HG02588 (cell line): ENCODE measurements around the gene PCDH7.

Source experiments
- ATAC-seq: cut with Tn5 transposase; IDR thresholded peaks from one replicate; pipeline ENCODE4 v1.9.1; 2021; ENCODE audit warnings: mild to moderate bottlenecking, moderate library complexity; ENCODE audit not compliant: unreplicated experiment

The PCDH7 gene, protein sequence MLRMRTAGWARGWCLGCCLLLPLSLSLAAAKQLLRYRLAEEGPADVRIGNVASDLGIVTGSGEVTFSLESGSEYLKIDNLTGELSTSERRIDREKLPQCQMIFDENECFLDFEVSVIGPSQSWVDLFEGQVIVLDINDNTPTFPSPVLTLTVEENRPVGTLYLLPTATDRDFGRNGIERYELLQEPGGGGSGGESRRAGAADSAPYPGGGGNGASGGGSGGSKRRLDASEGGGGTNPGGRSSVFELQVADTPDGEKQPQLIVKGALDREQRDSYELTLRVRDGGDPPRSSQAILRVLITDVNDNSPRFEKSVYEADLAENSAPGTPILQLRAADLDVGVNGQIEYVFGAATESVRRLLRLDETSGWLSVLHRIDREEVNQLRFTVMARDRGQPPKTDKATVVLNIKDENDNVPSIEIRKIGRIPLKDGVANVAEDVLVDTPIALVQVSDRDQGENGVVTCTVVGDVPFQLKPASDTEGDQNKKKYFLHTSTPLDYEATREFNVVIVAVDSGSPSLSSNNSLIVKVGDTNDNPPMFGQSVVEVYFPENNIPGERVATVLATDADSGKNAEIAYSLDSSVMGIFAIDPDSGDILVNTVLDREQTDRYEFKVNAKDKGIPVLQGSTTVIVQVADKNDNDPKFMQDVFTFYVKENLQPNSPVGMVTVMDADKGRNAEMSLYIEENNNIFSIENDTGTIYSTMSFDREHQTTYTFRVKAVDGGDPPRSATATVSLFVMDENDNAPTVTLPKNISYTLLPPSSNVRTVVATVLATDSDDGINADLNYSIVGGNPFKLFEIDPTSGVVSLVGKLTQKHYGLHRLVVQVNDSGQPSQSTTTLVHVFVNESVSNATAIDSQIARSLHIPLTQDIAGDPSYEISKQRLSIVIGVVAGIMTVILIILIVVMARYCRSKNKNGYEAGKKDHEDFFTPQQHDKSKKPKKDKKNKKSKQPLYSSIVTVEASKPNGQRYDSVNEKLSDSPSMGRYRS (N-terminal part only)

DNA sequence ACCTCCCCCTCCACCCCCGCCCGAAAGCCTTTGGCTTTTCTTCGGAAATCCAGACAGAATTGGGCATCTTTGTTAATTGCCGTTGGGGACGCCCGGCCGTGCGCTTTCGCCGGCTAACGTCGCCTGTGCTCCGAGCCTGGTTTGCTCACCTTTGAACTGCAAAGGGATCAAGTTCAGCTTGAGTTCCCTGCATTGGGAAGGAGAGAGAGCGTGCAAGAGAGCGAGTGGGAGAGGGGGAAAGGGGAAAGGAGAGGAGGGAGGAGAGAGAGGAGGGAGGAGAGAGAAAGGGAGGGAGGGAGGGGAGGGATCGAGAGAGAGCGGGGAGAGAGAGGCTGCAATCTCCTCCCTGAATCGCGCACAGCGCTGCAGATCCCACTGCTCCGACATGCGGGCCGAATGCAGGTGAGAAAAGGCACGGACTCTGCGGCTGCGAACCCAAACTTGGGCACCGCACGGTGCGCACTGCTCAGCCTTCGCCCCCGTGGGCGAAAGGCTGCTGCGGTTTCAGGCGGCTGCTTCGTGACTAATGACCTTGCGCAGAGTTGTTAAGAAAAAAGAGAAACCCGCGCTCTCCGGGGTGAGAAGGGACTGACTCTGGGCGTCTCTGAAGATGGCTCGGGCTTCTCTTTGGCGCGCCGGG lies at the start of gene PCDH7:
Gene PCDH7, plus strand, starts transcription at position 349 of the 640 bp plus-strand sequence. CDS start 1,054 bp downstream, outside the sequence.
- no peak for ATAC-seq

DNA sequence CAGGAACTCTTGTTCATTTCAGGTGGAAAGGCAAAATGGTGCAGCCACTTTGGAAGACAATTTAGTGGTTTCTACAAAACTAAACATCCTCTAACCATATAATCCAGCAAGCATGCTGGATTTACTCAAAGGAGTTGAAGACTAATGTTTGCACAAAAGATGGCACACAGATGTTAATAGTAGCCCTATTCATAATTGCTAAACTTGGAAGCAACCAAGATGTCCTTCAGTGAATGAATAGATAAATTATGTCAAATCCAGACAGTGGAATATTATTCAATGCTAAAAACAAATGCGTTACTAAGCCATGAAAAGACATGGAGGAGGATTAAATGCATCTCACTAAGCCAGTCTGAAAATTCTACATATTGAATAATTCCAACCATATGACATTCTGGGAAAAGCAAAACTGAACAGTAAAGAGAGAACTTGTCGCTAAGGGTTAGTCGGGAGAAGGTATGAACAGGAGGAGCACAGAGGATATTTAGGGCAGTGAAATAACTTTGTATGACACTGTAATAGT lies 48.2 kb upstream of the PCDH7 start:
- ATAC-seq = no peak

DNA sequence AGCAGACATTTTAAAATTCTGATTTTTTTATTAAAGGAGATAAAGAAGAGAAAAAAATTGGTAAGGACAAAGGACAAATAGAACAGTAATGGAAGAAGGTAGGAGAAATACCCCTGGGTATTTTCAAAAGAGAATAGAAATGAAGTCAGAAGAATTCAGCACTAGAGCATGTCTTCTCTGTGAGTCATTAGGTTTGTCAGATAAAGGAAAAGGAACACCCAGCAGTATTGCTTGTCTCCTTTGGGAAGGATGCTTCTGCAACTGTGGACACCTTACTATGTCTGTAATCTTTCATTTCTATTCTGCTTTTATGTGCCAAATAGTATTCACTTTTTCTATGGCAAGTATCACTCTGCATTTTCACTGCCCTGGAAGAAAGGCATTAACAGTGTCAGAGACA lies 24.0 kb upstream of the PCDH7 start:
- no peak for ATAC-seq

DNA sequence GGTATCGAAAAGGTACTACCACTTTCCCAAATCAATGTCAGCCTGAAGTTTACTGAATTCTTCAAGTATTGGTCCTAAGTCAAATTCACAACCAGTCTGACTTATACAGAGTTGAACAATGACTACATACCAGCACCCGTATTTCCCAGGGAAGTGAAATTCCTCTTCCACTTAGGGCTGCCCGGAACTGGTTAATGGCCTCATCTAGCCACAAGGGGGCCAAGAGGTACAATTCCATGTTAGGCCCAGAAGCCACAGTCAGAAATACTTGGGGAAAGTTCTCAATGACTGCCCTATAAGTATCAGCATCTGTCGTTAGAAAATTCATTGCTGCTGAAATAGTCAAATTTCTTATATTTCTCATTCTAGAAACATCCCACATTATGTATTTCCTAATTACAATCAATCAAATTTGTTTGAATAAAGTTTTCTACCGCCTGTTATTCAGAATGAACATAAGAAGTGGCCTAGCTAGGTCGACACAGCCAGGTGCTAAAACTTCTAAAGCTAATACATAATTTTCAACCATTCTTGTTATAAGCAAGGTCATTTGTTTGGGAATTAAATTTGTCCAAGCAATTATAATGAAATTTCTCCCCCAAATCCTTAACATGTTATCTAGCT lies 5.6 kb upstream of the PCDH7 start:
- ATAC-seq = no peak

DNA sequence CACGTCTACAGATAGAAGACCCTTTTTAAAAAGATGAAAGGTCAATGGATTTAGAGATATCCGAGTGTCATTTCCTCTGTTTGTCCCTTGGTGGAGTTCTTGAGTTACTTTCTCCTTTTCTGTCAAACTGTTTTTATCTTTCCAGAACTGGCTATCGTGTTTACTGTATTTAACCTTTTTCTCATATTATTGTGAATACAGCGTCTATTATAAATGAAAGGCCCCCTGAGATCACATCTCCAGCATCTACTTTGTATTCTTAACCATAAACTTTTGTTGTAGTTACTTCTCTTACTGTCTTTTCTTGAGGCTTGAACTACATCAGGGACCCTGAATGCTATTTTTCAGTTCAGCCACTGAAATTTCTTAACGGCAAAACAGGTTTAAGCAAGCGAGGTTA lies 4.0 kb upstream of the PCDH7 start:
- no peak for ATAC-seq

DNA sequence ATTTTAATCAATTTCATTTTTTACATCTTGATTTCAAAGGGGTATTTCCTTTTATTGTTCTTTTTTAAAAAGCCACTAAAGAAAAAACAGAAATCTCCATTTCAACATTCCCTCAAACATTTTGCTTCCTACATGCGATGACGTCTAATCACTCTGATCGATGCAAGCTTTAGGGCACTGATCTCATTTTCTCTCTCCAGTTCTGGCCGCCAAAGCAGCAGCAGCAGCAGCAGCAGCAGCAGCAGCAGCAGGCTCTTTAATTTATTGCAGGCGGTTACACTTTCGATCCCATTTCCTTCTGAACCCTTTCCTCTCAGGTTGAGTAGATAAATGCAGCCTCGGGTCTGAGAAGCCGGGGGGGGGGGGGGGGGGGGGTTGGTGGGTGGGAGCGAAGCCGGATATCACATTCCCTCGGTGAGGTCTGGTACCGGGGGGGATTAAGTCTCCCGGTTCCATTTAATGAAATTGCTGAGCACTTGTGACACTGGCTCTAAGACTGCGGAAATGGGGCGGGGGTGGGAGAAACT lies 3.4 kb upstream of the PCDH7 start:
- ATAC-seq = no peak

DNA sequence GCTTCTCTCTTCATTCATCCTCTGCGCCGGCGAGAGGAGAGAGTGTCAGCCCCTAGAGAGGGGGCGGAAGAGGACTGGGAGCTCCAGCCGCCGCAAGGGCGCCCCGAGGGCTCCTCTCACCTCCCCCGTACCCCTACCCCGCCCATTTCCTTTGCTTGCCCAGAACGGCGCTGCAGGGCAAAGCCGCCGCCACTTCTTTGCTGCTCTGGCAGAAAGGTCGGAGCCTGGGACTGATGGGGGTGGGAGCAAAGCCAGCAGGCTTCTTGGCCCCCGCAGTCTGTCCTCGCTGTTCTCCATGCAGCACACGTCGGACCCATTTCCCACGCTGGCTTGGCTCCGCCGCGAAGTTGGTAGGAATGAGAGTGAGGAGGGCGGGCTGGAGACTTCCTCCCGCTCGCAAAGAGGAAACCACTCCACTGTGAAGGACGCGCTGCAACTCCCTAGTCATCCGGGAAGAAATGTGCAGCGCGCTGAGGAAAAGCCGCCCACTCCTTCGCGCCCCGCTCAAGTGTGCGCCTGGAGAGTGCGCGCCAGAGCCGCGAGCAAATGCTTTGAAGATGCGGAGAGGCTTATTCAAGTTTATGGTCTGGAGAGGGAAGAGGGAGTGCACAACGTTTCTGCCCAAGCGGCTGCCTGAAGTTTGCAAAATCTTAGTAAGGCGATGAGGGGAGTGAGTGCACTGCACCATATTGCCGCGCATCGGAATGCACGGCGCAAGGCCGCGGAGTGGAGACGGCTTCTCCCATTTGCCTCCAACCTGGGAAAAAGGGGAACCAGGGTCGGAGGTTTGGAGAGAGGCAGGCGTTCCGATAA lies 2.8 kb upstream of the PCDH7 start:
- ATAC-seq = no peak

DNA sequence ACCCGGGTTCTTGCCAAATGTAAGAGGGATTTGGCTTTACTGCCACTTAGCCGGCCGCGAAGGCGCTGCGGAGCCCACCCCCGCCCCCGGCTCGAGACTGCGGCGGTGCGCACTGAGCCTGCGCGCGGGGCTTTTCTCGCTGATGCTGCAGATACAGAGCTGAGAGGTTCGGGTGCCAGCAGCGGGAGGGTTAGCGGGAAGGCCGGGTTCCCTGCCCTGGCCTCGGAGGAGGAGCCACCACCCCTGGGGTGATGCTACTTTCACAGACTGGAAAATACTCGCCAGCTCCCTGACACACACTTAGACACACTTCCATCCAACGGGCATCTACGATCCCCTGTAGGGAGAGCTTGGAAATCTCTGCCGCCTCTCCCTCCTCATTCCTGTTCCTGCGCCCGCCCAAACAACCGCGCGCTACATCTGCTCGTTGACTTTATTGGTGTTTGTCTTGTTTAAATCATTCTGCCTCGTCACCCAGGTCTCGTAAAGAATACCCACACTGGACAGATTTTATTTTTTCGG lies 2.1 kb upstream of the PCDH7 start:
- no peak for ATAC-seq

DNA sequence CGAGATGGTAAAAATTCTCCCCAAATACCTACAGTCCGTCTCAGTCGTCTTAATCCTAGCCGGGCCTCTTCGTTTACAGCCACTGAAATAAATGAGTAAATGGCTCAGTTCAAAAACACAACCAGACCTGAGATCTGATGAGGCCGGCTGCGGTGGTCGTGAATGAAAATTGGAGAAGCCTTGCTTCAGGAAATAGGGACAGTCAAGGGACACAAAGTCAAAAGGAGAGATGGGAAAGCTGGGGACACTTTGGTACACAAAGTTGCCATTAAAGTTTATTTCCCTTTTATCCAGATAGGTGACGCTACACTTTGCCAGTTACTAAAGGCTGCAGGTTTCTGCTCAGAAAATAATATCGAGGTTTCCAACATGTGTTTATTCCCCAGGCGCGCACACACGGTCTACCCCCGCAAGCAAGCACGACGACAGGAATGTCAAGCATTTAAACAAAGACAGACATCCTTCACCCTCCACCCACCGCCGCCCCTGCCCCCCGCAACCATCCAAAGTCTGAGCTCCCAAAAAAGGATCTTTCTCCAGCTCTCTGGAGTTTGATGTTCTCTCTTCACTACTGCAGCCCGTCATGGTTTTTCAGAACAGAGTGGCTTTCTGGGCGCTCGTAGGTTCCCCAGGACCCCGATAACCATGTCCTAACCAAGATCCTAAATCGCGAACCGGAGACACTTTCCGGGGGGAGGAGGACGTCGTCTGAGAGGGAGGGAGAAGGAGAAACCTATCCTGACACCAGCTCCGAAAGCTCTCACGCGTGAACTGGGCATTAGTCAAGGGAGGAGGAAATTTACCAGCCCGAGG lies 1.3 kb upstream of the PCDH7 start:
- no peak for ATAC-seq

DNA sequence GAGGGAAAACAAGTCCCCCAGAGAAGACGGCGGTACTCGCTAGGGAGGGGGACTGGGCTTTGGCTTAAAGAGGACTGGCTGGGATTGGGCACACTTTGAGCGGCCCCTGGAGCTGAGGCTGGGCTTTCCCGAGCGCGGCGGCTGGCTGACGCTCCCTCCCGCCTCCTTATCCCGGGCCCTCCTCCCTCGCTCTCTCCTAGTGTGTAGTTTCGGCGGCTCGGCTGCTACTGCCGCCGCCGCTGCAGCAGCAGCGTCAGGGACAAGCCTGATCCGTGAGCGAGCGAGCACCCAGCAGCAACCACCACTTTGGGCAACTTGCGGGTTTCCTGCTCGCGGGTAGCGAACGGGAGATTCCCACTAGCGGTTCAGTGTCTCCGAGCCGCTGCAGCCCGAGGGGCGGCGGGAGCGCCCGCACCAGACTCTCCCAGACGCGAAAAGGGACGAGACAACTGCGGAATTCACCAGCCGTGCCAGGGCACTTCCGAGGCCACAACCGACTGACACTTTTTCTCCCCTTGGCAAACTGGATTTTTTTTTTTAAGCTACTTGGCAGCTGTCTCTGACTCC lies 632 bp upstream of the PCDH7 start:
- ATAC-seq = no peak

DNA sequence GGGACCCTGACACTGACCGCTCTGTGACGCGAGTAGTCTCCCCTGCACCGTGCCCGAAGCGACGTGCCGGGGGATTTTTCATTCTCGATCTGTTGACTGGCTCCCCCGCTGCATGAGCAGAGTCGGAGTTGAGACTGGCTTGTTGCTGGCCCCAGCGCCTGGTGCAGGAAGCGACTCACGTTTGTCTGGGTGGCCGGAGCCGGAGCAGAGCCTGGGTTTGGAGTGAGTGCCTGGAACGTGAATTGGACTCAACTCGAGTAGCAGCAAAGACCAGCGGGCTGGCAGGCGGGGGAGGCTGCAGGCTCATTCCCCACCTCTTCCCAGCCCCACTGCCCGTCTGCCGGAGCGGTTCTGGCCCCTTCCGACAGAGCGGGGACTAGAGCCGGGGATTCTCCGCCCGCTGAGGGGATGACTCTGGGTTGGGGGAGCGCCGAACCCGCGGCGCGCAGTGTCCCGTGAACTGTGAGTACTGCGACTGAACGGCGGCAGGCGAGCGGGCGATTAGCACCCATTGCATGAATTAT lies 554 bp downstream of the PCDH7 start:
- ATAC-seq = no peak

DNA sequence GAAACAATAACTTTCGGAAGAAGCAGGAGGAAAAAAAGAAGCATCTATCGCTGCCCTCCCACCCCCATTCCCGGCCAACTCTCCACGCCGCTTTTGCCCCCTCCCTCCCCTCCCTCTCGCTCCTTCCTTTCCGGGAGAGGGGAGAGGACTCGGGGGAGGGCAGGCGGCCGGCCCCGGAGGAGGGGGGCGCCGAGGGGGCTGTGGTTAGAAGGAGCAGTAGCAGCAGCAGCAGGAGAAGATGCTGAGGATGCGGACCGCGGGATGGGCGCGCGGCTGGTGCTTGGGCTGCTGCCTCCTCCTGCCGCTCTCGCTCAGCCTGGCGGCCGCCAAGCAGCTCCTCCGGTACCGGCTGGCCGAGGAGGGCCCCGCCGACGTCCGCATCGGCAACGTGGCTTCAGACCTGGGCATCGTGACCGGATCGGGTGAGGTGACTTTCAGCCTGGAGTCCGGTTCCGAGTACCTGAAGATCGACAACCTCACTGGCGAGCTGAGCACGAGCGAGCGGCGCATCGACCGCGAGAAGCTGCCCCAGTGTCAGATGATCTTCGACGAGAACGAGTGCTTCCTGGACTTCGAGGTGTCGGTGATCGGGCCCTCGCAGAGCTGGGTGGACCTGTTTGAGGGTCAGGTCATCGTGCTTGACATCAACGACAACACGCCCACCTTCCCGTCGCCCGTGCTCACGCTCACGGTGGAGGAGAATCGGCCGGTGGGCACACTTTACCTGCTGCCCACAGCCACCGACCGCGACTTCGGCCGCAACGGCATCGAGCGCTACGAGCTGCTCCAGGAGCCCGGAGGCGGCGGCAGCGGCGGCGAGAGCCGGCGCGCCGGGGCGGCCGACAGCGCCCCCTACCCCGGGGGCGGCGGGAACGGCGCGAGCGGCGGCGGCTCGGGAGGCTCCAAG lies 1.3 kb downstream of the PCDH7 start:
- ATAC-seq = no peak

DNA sequence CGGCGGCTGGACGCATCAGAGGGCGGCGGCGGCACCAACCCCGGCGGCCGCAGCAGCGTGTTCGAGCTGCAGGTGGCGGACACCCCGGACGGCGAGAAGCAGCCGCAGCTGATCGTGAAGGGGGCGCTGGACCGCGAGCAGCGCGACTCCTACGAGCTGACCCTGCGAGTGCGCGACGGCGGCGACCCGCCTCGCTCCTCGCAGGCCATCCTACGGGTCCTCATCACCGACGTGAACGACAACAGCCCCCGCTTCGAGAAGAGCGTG lies 1.9 kb downstream of the PCDH7 start:
- no peak for ATAC-seq

DNA sequence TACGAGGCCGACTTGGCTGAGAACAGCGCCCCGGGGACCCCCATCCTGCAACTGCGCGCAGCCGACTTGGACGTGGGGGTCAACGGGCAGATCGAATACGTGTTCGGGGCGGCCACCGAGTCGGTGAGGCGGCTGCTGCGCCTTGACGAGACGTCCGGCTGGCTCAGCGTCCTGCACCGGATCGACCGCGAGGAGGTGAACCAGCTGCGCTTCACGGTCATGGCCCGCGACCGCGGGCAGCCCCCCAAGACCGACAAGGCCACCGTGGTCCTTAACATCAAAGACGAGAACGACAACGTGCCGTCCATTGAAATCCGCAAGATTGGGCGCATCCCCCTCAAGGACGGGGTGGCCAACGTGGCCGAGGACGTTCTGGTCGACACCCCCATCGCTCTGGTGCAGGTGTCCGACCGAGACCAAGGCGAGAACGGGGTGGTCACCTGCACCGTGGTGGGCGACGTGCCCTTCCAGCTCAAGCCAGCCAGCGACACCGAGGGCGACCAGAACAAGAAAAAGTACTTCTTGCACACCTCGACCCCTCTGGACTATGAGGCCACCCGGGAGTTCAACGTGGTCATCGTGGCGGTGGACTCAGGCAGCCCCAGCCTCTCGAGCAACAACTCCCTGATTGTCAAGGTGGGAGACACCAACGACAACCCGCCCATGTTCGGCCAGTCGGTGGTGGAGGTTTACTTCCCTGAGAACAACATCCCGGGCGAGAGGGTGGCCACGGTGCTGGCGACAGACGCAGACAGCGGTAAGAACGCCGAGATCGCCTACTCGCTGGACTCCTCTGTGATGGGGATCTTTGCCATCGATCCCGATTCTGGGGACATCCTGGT lies 2.4 kb downstream of the PCDH7 start:
- no peak for ATAC-seq

DNA sequence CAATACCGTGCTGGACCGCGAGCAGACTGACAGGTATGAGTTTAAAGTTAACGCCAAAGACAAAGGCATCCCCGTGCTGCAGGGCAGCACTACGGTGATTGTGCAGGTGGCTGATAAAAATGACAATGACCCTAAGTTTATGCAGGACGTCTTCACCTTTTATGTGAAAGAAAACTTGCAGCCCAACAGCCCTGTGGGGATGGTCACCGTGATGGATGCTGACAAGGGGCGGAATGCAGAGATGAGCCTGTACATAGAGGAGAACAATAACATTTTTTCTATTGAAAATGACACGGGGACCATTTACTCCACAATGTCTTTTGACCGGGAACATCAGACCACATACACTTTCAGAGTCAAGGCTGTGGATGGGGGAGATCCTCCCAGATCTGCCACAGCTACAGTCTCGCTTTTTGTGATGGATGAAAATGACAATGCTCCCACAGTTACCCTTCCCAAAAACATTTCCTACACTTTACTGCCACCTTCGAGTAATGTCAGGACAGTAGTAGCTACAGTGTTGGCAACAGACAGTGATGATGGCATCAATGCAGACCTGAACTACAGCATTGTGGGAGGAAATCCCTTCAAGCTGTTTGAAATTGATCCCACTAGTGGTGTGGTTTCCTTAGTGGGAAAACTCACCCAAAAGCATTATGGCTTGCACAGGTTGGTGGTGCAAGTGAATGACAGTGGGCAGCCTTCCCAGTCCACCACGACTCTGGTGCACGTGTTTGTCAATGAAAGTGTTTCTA lies 3.2 kb downstream of the PCDH7 start:
- ATAC-seq = no peak

DNA sequence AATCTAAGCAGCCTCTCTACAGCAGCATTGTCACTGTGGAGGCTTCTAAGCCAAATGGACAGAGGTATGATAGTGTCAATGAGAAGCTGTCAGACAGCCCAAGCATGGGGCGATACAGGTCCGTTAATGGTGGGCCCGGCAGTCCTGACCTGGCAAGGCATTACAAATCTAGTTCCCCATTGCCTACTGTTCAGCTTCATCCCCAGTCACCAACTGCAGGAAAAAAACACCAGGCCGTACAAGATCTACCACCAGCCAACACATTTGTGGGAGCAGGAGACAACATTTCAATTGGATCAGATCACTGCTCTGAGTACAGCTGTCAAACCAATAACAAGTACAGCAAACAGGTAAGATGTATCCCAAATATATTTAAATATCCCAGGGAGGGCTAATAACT lies 4.1 kb downstream of the PCDH7 start:
- ATAC-seq = no peak
